SK-N-SH (cell line): Measurements from ENCODE around the gene DCANP1.

ENCODE experiments used
- EZH2phosphoT487 ChIP-seq: fragments of 200-600 bp; sonication (generic); IDR thresholded peaks from 2 replicates; pipeline ENCODE4 v1.6.1; 2017; ENCODE audit warnings: low read depth, mixed run types, mild to moderate bottlenecking, antibody characterized with exemption, moderate library complexity, borderline replicate concordance
- POLR2AphosphoS5 ChIP-seq: IDR thresholded peaks from 2 replicates; pipeline ENCODE4 v1.6.1; 2012; ENCODE audit warnings: low read depth, low read length
- TEAD4 ChIP-seq: IDR thresholded peaks from 2 replicates; pipeline ENCODE4 v1.4.0; 2012; ENCODE audit warnings: mild to moderate bottlenecking, borderline replicate concordance; ENCODE audit not compliant: insufficient read depth
- TF ChIP-seq, protein P1 (sequence below): fragments of 200-600 bp; sonication (generic); IDR thresholded peaks from 2 replicates; pipeline ENCODE4 v1.6.1; 2017; ENCODE audit warnings: antibody characterized with exemption, mild to moderate bottlenecking, moderate library complexity

DNA sequence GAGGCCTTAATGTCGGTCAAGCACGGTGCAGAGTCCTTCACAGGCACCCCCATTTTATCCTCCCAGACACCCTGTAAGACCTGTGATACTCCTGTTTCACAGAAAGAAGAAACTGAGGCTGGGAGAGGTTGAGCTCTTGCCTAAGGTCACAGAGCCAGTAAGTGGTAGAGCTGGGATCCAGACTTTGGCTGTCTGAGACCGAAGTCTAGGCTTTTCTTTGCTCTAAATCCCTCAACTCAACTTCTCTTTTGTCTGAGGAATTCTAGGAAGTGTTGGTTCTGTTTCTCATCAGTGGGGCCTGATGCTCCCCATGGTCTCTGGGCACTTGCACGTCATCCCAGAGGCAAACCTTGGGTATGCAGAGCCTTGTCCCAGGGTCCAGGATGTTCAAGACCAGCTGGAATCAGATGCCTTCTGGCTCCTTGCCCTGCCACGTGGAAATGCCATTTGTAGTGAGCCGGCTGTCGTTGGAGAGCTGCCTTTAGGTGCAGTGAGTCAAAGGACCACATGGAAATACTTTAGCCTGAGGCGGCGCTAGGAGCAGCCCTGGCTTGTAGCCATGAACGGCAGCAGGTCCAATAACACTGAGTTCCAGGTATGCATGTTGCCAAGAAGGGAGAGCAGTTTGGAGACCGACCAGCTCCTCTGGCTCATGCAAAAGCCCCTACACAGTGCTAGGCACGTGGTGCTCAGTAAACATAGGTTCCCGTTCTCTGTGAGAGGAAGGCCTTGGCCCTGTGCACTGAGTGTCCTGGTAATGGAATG, 9.2 kb downstream of the DCANP1 start:
- TF ChIP-seq TEAD4 (no peak), POLR2AphosphoS5 (no peak), EZH2phosphoT487 (no peak)
- TF ChIP-seq, protein P1, sequence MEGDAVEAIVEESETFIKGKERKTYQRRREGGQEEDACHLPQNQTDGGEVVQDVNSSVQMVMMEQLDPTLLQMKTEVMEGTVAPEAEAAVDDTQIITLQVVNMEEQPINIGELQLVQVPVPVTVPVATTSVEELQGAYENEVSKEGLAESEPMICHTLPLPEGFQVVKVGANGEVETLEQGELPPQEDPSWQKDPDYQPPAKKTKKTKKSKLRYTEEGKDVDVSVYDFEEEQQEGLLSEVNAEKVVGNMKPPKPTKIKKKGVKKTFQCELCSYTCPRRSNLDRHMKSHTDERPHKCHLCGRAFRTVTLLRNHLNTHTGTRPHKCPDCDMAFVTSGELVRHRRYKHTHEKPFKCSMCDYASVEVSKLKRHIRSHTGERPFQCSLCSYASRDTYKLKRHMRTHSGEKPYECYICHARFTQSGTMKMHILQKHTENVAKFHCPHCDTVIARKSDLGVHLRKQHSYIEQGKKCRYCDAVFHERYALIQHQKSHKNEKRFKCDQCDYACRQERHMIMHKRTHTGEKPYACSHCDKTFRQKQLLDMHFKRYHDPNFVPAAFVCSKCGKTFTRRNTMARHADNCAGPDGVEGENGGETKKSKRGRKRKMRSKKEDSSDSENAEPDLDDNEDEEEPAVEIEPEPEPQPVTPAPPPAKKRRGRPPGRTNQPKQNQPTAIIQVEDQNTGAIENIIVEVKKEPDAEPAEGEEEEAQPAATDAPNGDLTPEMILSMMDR = no peak
